RWPE1 (cell line): ENCODE results near the gene SOCS3.

Source experiments
- CTCF ChIA-PET: fragments of 350-600 bp; sonication (Branson Sonifier 250); formaldehyde crosslinking; extraction: SDS; loops from one replicate; lab custom pipeline; 2021; lab: Yijun Ruan, JAX
- POLR2A ChIA-PET: fragments of 400-600 bp; formaldehyde crosslinking; extraction: SDS; loops from one replicate; lab custom pipeline; 2020; ENCODE audit warnings: antibody characterized with exemption; ENCODE audit not compliant: low non-redundant PET; lab: Yijun Ruan, JAX
- DNase-seq: peaks from one replicate; pipeline ENCODE4 v3.0.0; 2012; ENCODE audit warnings: low spot score
- H3K27ac ChIP-seq: fragments of 450-650 bp; 2 replicates; pipeline ENCODE4 v1.5.1; 2017
- CTCF ChIP-seq: fragments of 450-650 bp; conservative IDR thresholded peaks from 2 replicates; pipeline ENCODE4 v1.5.1; 2017; ENCODE audit warnings: low read depth, mild to moderate bottlenecking

Gene SOCS3

GRCh38 chr17:78392295-78392694 lies 32.4 kb upstream of the SOCS3 start:
- peak overlapping the region; percentile 18; the same call in 1 of the 2 replicates for H3K27ac ChIP-seq
- TF ChIP-seq CTCF = no peak
- ChIA-PET POLR2A (no interaction called here), CTCF (interaction anchor here (0.5 to 1.3 kb wide), 4 partner anchors 29 to 213 kb away, joined by 3 to 4 read pairs (median 3); no protein-coding TSS in a partner anchor)
- DNase-seq = no peak

- ChIA-PET POLR2A (no interaction called here), CTCF (interaction anchor here (0.5 to 1.3 kb wide), 3 partner anchors 30 to 214 kb away, joined by 3 to 4 read pairs (median 3); no protein-coding TSS in a partner anchor)
- peak; percentile 64 for DNase-seq
- H3K27ac ChIP-seq = peak overlapping the region; percentile 66
- no peak for TF ChIP-seq CTCF
Observed at GRCh38 chr17:78391843-78392242, 32.0 kb upstream of the SOCS3 start.

- CTCF ChIA-PET = interaction anchor here (0.7 to 1.7 kb wide), 3 partner anchors 23 to 140 kb away, joined by 4 to 11 read pairs (median 5); no protein-coding TSS in a partner anchor
- peak overlapping the region; percentile 66 for H3K27ac ChIP-seq
- TF ChIP-seq CTCF = no peak
- no peak for DNase-seq
- POLR2A ChIA-PET = no interaction called here
Observed at GRCh38 chr17:78391051-78391431, 31.2 kb upstream of the SOCS3 start.

GRCh38 chr17:78390241-78391050 lies 30.6 kb upstream of the SOCS3 start:
- CTCF ChIA-PET = interaction anchor here (0.7 to 1.7 kb wide), 3 partner anchors 30 to 139 kb away, joined by 3 to 11 read pairs (median 5); no protein-coding TSS in a partner anchor

GRCh38 chr17:78387977-78388941 lies 28.4 kb upstream of the SOCS3 start:
- no peak for TF ChIP-seq CTCF
- POLR2A ChIA-PET = no interaction called here
- CTCF ChIA-PET = interaction anchor here (0.6 to 0.9 kb wide), 2 partner anchors 28 to 49 kb away, joined by 4 to 5 read pairs; no protein-coding TSS in a partner anchor
- no peak for DNase-seq
- H3K27ac ChIP-seq = peak overlapping the region; percentile 26; the same call in 1 of the 2 replicates

More at GRCh38 chr17:78390241-78391050, 30.6 kb upstream of the SOCS3 start:
- no peak for DNase-seq
- POLR2A ChIA-PET = no interaction called here
- H3K27ac ChIP-seq = peak overlapping the region; percentile 66
- TF ChIP-seq CTCF = no peak
